Frontal cortex (tissue), 4 donors: Measurements from ENCODE around the gene JMJD4. TPM values are rescaled to one million over a fixed set of nuclear protein-coding genes. Genes with fewer than 3 reads are reported as not detected.

Experiments used
- DNase-seq, 2 donors: peaks; one replicate each; pipeline ENCODE4 v3.0.0; 2012; ENCODE audit warnings: low spot score in 2 of 2
- FAIRE-seq: peaks from 2 replicates; lab custom pipeline; 2012; peaks lifted over from hg19 to GRCh38; lab: Jason Lieb, UNC
- total RNA-seq: library from RNA; depleted of rRNA; stranded (reverse); fragments of >200 nt; gene quantifications from one replicate; pipeline ENCODE4 v1.2.3, GENCODE V29; 2014
- donor health status: control.
- donor health status: control.
- donor health status: control.

Gene JMJD4
- total RNA-seq, 1 donor from 2014 or later = 15.9 TPM

DNA sequence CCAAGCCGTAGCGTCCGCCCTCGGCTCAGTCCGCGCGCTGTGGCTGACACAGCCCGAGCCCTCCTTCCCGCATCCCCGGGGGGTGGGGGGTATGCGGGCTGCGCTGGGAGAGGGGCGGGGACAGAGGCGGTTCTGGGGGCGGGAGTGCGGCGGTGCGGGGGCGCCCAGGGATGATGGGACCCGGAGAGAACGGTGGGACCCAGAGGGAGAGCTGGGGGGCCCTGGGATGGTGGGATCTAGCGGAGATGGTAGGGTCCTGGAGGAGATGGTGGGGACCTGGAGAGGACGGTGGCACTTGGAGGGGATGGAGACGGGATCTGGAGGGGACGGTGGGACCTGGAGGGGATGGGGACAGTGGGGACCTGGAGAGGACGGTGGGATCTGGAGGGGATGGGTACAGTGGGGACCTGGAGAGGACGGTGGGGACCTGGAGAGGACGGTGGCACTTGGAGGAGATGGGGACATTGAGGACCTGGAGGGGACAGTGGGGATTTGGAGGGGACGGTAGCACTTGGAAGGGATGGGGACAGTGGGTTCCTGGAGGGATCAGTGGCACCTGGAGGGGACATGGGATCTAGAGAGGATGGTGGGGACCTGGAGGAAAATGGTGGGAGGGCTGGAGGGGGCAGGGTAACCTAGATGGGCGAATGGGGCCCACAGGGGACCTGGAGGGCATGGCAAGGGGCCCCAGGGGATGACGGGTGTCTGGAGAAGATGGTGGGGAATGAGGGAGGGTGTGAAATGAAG lies 610 bp upstream of the JMJD4 start:
- DNase-seq (no peak), FAIRE-seq (no peak)

DNA sequence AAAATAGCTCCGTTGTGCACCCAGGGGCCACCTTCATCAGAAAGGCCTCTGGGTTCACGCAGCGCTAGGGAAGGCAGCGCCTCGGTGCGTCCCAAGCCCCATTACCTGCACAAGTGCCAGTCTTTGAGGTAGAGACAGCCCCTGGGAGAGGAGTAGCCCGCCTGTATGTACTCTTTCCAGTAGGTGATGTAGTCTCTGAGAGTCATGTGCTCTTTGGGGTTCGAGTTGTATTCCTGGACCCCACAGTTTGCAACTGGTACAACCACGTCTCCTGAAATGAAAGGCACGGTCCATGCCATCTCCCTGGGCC lies 601 bp downstream of the JMJD4 start:
- DNase-seq = no peak

DNA sequence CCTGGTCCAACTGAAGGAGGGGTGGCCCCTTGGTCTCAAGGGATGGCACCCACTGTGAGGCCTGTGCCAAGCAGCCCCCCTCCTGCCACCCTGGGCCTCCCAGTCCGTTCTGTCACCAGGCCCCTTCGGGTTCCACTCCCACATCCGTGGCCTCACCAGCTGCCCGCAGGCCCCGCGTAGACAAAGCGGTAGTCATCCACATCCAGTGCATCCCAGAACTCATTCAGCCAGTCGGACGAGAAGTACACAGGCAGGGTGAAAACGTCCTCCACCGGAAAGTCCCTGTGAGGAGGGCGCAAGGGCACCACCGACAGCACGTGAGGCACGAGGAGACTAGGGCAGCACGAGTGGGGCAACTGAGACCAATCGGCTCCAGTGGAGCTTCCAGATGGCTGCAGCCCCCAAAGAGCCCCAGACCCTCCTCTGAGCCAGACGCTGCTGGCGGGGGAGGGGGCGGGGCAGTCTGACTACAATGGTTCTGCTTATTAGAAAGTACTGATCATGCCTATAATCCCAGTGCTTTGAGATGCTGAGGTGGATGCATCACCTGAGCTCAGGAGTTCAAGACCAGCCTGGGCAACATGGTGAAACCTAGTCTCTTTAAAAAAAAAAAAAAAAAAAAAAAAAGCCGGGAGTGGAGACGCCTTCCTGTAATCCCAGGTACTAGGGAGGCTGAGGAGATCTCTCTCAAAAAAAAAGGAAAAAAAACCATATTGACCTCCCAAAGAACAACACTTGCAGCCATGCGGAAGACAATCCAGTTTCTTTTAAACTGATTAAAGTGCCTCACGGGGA lies 1.2 kb downstream of the JMJD4 start:
- FAIRE-seq (no peak), DNase-seq (no peak)

More for the DNA sequence above, 601 bp downstream of the JMJD4 start:
- no peak for FAIRE-seq

DNA sequence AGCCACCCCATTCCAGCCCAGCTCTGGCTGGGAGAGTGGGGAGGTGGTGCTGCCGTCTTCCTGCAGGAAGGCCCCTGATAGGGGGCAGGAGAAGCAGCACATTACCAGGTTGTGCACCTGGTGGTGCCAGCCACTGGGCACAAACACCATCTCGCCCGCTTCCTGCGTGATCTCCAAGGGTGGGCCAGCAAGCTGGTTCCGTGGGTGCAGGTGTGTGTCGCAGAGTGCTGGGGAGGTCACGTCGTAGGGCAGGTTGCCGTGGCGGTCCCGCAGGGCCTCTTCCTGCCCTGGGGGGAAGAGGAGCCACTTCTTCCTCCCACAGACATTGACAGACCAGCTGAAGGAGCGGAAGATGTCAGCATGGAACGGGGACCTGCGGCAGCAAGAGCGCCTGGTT lies 1.8 kb downstream of the JMJD4 start:
- FAIRE-seq = no peak
- DNase-seq = no peak

DNA sequence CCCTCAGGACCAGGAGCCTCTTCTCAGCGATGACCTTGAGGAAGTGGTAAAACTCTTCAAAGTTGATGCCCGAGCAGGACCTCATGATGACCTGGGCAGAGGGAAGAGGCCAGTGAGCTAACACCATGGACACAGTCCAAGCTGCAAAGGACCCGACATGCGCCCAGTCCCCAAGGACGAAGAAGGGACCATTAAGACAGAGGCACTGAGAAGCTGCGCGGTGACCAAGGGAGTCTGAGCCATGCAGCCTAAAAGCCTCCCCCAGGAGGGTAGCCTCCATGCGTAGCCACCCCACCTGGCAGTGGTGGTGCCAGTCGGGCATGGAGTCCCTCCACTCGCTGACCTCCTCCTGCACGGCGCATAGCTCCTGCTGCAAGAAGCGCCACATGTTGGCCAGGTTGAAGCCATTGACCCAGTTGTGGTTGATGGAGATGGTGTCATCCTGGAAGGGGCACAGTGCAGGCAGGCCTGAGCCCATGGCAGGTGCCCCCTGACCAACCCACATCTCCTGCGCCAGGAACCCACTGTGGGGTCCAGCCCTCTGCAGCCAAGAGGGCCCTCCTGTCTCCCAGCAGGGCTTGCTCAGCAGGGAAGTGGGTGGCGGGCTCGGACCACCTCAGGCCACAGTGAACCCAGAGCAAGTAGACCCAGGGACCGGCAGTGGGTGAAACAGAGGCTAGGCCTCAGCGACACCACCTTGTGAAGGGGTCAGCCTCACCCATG lies 2.4 kb downstream of the JMJD4 start:
- no peak for DNase-seq
- no peak for FAIRE-seq

DNA sequence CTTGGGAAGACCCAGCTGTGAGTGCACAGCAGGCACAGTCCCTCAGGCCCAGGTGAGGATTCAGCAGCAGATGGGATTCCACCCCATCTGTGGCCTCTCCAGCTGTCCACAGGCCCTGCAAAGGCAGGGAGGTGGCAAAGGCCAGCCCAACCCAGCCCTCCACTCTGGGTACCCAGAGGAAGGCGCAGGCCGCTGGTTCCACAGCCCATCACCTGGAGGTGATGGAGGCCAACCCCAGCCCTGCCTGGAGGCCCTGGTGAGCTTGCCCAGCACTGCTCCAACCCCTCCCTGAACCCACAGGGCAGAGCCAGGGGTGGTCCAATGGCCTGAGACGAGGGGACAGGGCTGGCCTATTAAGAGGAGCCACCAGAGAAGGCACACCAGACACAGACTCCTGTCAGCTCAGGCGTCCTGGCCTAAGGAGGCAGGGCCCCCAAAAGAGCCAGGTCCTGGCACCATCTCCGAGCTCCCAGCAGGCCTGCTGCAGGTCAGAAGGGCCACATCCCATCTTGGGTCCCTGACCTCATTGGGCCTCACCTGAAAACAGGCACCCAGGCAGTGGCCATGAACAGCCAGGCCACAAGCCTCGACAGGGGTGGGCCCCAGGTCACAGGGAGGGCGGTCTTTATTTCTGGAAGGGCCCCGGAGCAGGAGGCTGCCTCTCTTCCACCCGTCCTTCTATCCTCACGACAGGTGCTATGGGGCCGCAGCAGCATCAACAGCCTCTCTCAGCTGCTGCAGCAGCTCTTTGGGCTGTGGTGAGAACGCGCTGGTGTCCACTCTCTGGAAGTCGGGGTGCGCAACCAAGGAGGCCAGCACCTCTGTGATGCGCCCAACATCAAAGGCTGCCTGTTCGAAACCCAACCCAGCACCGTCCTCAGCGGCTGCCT lies 3.2 kb downstream of the JMJD4 start:
- DNase-seq (no peak), FAIRE-seq (no peak)

DNA sequence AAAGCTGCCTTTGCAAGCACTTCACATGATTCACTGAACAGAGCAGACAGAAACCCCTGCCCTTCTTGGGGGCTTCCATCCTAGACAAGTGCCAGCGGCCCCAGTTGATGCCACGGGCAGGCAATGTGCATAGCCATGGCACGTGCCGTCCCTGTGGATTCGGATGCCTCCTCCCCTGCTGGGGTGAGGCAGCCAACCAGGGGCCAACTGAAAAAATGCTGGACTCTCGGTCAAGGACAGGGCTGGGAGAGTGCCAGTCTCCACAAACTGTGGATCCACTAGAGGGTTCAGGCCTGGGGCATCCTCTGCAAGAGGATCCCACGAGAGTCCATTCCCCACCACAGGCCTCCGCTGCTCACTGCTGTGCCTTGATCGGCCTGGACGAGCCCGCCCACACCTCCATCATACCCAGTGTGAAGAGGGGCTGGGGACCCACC lies 3.8 kb downstream of the JMJD4 start:
- DNase-seq (no peak), FAIRE-seq (no peak)

DNA sequence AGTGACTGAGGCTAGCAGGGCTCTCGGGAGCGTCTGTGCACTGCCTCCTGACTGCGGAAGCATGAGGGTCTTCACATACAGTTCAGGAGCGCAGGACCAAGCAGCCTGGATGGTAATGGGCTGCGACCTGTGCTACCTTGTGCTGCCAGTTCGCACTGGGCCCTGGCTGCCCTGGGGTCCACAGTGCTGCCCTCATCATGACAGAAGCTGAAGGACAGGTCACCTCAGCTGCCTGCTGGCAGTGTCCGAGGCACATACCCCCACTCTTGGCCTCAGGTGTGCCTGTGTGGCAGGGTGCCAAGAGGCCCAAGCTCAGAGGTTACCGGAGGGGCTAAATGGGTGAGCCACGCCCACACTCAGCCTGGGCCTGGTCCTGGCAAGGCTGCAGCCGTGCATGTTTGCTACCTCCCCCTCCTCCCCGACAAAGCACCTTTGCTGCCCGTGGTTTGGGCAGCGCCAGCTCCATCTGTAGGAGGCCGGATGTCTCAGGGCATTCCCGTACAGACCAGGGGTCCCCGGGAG lies 4.4 kb downstream of the JMJD4 start:
- no peak for FAIRE-seq
- no peak for DNase-seq

DNA sequence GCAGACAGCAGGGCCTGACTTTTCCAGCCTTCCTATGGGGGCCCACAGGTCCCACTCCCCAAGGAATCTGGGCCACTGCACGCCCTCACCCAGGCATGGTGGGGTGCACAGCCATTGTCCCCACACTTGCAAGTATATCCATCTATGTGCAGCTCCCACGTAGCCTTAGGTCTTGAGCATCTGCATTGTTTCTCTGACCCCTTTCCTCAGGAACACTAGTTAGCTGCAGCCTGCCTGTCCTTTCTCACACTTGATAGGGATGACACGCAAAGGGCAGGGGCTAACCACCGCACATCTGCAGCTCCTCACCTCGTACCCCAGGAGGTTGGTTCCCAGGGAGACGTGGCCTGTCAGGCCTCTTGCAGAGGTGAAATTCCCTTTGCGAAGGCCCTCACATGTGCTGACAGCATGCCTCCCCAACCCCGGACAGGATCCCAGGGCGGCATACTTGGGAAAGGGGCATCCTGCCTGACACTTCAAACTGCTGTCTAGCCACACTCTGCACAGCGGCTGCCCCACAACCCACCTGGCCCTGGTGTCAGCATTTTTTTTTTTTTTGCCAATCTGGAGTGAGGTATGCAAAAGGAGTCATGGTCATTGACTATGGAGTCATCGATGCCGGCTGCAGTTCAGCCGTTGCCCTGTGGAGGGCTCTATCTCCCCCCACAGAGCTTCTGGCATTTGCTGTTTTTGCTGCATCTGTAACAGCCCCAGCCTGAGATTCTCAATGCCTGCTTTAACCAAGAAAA lies 5.0 kb downstream of the JMJD4 start:
- FAIRE-seq (no peak), DNase-seq (peak; percentile 61 to 70)

DNA sequence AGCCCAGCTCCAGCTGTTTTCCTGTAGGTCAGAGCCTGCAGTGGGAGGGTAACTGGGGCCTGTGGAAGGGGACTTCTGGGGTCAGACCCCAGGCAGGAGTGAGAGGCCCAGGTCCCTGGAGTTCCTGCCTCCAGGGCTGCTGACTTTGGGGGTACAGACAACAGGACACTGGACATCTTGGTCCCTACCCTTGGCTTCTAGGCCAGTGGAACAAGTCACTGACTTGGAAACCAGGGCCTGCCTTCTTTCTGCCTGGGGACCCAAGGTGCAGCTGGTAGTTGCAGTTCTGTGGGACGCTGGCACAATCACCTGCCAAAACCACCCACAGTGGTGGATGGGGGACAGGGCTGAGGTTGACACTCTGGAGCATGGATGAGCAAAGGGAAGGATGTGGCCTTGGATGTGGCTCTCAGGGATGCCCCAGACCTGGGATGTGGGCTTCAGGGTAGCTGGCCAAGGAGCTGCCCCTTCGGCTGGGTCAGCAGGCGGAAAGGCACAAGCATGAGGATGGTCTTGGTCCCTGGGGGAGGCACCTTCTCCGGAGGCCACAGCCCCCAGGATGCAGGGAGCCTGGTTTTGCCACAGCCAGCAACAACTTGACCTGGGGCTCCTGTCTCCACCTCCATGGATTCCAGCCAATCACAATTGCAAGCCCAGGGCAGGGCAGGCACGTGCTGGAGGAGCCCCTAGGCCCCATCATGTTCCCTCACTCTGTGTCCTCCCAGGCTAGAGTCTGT lies 5.8 kb downstream of the JMJD4 start:
- FAIRE-seq = no peak
- no peak for DNase-seq

DNA sequence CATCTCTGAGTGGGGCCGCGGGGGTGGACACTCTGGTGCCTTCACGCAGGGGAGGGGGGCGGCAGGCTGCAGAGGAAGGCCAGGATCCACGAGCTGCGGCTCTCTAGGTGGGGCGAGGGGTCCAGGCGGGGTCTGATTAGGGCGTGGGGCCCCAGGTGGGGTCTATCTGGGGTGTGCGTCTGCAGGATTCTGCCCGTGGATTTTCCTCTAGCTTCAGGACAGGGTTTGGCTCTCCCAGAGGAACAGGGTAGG lies 6.3 kb downstream of the JMJD4 start:
- DNase-seq (no peak), FAIRE-seq (no peak)

DNA sequence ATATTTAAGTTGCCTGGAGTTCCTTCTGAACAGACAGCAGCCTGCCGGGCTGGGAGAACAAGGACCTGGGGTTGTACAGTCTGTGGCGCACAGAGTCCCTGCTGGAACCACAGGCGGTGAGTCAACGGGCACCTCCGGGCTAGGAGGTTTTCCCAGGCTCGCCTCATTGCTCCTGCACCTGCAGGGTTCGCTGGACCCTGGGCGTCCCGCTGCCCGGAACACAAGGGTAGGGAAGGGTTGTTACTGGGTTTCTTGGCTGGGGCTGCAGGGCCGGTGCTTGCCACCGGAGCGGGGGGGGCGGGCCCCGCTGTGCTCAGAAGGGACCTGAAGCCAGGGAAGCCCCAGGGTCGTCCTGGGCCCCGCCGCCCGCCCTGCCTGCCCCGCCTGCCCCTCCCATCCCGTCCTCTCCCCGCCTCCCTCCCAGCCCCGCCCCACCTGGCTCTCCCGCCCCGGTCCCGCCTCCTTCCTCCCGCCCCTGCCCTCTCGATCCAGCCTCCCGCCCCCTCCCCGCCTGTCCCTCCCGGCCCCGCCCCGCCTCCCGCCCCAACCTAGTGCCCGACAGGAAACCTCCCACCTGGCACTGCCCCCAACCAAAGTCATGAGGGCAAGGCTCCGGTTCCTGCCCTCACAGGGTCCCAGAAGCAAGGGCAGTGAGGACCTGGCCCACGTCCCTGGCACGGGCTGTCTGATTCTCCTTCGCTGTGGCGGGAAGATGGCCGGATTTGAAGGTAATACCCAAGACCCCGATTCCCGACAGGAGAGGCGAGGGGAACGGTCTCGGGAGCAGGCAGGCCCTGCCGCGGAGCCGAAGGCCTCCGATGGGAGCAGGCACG lies 6.8 kb downstream of the JMJD4 start:
- peak; percentile 70 to 81 for DNase-seq
- no peak for FAIRE-seq

DNA sequence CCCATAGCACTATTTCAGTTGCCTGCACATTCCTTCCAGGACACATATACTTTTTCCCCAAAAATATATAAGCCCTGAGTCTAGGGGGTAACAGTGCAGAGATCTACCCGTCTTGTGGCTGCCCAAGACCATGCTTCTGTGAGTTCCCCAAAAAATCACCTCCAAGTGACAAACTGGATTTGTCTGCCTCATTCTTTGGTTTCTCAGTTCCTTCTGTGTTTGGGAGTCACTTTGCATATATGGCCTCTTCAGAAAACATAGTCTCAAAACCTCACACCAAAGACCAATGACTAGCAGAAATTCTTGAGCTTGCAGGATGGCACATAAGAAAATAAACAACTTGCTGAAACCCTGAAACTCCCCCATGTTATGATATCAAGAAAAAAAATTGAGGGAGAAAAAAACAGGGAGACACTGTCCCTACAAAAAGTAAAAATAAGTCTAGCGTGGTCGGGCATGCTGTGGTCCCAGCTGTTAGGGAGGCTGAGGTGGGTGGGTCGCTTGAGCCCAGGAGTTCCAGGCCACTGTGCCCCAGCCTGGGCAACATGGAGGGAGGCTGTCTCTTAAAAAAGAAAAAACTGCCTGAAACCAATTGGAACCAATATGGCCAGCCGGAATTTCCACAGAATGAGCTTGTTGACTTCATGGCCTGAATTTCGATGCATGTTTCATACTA lies 8.0 kb downstream of the JMJD4 start:
- DNase-seq = no peak

DNA sequence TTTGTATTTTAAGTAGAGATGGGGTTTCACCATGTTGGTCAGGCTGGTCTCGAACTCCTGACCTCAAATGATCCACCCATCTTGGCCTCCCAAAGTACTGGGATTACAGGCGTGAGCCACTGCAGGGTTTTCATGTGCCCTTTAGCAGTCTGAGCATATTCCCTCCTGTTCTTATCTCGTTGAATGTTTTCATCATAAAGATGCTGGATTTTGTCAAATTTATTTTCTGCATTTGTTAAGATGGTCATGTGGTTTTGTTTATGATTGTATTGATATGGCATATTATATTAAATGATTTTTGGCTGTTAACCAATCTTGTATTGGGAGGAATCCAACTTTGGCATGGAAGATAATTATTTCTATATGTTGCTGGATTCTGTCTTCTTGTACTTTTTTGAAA lies 8.8 kb downstream of the JMJD4 start:
- DNase-seq (no peak), FAIRE-seq (no peak)

More for the DNA sequence above, 8.0 kb downstream of the JMJD4 start:
- FAIRE-seq = no peak

DNA sequence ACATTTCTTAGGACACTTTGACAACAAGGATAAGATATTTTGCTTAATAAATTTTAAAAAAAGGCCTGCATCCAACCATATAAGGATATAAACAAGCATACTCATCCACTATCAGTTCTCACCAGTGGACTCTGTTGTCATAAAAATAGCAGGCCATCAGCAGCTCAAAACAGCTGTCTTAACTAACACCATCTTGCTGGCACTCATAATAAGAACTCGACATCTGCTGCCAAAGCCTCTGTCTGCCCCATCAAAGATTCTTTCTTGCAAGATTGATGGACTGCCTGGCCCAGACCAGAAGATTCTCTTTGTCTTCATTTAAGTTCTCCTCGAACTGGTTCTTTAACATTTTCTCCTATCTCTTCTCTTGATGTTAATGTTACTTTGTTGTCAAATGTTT lies 10.1 kb downstream of the JMJD4 start:
- FAIRE-seq (no peak), DNase-seq (no peak)

DNA sequence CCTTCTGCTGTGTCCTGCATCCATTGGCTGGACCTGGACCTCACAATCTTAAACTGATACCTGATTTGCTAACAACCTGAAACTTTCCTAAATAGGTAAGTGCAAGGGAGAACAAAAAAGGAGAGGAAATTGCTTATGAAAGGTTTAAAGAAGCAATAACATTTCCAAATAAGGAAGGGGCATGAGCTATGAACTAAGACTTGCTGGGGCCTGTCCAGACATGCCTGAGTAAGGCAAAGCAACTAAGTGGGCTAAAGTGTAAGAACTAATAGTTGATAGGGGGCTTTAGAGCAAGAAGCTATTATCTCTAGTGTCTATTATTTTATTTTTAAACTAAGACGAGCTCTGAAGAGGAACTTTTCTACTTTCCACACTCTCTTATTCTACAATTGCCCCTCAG lies 11.6 kb downstream of the JMJD4 start:
- FAIRE-seq (no peak), DNase-seq (no peak)

DNA sequence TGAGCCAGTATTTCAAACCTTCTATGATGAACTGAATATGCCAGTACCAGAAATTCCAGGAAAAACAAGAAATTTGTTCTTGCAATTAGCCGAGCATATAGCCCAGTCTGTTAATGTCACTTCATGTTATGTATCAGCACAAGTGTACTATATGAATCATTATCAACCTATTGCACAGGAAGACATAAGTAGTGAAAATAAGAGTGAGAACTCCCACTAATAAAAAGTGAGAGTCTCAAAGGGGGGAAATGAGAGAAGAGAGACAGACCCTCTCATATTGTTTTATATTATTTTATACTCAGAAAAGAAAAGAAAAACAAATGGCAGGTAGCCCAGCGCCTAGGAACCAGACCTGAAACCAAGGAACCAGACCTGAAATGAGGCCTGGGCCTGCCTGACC lies 16.2 kb downstream of the JMJD4 start:
- DNase-seq (no peak), FAIRE-seq (no peak)
